ENCODE results near the gene VSTM2L.

Gene VSTM2L

DNA sequence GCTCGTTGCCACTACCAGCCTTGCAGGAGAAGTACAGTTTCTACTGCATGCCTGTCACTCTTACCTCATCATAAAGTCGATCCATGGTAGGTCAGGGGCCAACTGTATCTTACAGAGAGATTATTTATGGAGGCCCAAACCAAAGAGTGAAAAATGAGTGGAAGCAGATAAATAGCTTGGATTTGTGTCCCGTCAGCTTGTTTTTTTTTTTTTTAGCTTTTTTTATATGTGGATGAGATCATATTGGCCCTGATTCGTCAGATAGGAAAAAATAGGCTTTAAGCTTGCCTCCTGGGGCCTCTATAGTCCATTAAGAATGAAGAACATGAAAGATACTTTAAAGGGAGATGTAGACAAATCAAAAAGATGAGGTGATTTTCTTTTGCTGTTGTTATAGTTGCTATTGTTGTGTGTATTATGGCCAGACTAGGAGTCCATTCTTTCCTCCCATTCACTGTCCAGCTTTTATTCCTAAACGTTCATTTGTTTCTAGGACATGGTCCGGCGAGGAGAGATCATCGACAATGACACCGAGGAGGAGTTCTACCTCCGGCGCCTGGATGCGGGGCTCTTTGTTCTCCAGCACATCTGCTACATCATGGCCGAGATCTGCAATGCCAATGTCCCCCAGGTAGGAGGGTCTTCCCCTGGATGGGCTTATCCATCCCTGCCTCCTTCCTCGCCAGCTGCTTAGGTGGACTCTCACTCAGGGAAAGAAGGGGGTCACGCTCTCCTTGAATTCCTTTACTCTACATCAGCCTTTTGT lies 43.3 kb upstream of the VSTM2L start:
- no peak overlapping the region for H2AFZ ChIP-seq (ENCODE audit: low read depth)
- no peaks in the 10 kb centered on the region for H3K79me2 ChIP-seq (ENCODE audit: insufficient read depth, low read depth)
- H3K4me1 ChIP-seq (ENCODE audit: low read depth, poor library complexity, severe bottlenecking), result no peaks in the 10 kb centered on the region
- H3K36me3 ChIP-seq (ENCODE audit: insufficient read depth), result no peaks in the 10 kb centered on the region
- no peaks in the 10 kb centered on the region for H4K20me1 ChIP-seq (ENCODE audit: insufficient read depth)
- no peaks in the 10 kb centered on the region for H3K27me3 ChIP-seq (ENCODE audit: insufficient read depth, low read depth)
- H3K9ac ChIP-seq, result no peak overlapping the region
- H3K27ac ChIP-seq, result no peak overlapping the region
- H3K4me2 ChIP-seq, result no peak overlapping the region
- TF ChIP-seq CTCF (conservative IDR thresholded peaks at IDR 0.05; ENCODE audit: low read depth, low read length), result no peak
- no peak overlapping the region for H3K4me3 ChIP-seq (IDR thresholded peaks at IDR 0.05; ENCODE audit: insufficient read depth, low read depth, low read length)

GRCh38 chr20:37863289-37863688 lies 39.6 kb upstream of the VSTM2L start:
- no peaks in the 10 kb centered on the region for H3K4me1 ChIP-seq (ENCODE audit: low read depth, poor library complexity, severe bottlenecking)
- no peaks in the 10 kb centered on the region for H4K20me1 ChIP-seq (ENCODE audit: insufficient read depth)
- no peak overlapping the region for H2AFZ ChIP-seq (ENCODE audit: low read depth)
- H3K27ac ChIP-seq, result no peak overlapping the region
- no peak overlapping the region for H3K4me2 ChIP-seq
- no peaks in the 10 kb centered on the region for H3K27me3 ChIP-seq (ENCODE audit: insufficient read depth, low read depth)
- no peak overlapping the region for H3K4me3 ChIP-seq (IDR thresholded peaks at IDR 0.05; ENCODE audit: insufficient read depth, low read depth, low read length)
- no peaks in the 10 kb centered on the region for H3K36me3 ChIP-seq (ENCODE audit: insufficient read depth)
- H3K79me2 ChIP-seq (ENCODE audit: insufficient read depth, low read depth), result no peaks in the 10 kb centered on the region
- no peak for TF ChIP-seq CTCF (conservative IDR thresholded peaks at IDR 0.05; ENCODE audit: low read depth, low read length)
- H3K9ac ChIP-seq, result no peak overlapping the region

GRCh38 chr20:37864298-37864697 lies 38.6 kb upstream of the VSTM2L start:
- Histone ChIP-seq H2AFZ (ENCODE audit: low read depth) (no peak overlapping the region), H3K4me1 (ENCODE audit: low read depth, poor library complexity, severe bottlenecking) (no peaks in the 10 kb centered on the region), H3K36me3 (ENCODE audit: insufficient read depth) (no peaks in the 10 kb centered on the region), H3K27ac (no peak overlapping the region), H3K79me2 (ENCODE audit: insufficient read depth, low read depth) (no peaks in the 10 kb centered on the region), H3K27me3 (ENCODE audit: insufficient read depth, low read depth) (no peaks in the 10 kb centered on the region), H3K9ac (no peak overlapping the region), H3K4me2 (no peak overlapping the region), H3K4me3 (IDR thresholded peaks at IDR 0.05; ENCODE audit: insufficient read depth, low read depth, low read length) (no peak overlapping the region), H4K20me1 (ENCODE audit: insufficient read depth) (no peaks in the 10 kb centered on the region)
- TF ChIP-seq CTCF (conservative IDR thresholded peaks at IDR 0.05; ENCODE audit: low read depth, low read length), result no peak

DNA sequence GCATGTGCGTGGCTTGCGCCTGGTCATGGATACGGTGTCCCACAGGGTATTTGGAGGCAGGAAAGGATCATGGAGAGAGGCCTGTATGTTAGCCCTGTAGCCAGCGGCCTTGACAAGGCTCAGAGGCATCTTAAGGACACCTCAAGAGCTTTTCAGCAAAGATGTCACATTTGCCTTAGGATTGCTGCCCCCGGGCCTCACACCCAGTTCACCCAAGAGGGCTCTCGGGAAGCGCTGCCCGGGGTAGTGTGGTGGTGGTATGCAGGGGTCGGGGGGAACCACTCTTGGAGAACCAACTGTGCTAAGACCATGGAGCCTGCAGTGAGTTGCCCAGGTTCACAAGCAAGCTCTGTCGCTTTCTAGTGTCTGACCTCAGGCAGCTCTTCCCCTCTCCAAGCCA lies 36.9 kb upstream of the VSTM2L start:
- no peak overlapping the region for H3K4me2 ChIP-seq
- H3K79me2 ChIP-seq (ENCODE audit: insufficient read depth, low read depth), result no peaks in the 10 kb centered on the region
- H3K27me3 ChIP-seq (ENCODE audit: insufficient read depth, low read depth), result no peaks in the 10 kb centered on the region
- no peak overlapping the region for H3K27ac ChIP-seq
- H3K9ac ChIP-seq, result no peak overlapping the region
- H3K36me3 ChIP-seq (ENCODE audit: insufficient read depth), result no peaks in the 10 kb centered on the region
- no peak for TF ChIP-seq CTCF (conservative IDR thresholded peaks at IDR 0.05; ENCODE audit: low read depth, low read length)
- no peak overlapping the region for H2AFZ ChIP-seq (ENCODE audit: low read depth)
- no peaks in the 10 kb centered on the region for H3K4me1 ChIP-seq (ENCODE audit: low read depth, poor library complexity, severe bottlenecking)
- H3K4me3 ChIP-seq (IDR thresholded peaks at IDR 0.05; ENCODE audit: insufficient read depth, low read depth, low read length), result no peak overlapping the region
- no peaks in the 10 kb centered on the region for H4K20me1 ChIP-seq (ENCODE audit: insufficient read depth)
